LNCAP (cell line): ENCODE results near the gene LRP10.

Source experiments
- CTCF ChIP-seq: fragments of 450-650 bp; IDR thresholded peaks from 2 replicates; pipeline ENCODE4 v1.5.1; 2017; ENCODE audit warnings: mild to moderate bottlenecking

Gene LRP10

DNA sequence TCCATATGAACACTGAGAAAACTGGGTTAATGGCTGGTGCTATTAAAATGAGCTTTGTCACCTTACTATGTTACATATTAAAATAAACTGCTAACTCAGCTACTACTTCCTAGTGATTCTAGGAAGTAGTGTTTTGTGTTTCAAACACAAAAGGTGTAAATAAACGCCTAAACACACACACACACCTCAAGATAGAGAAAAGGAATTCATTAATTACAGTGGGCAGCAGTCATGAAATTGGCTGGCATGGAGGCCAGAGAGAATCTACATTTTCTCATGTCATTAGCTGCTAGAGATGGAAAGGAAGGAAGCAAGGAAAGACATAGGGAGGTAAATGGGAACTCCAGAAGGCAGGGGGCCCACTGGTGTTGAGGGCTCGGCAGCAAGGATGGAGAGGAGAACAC, 58.4 kb downstream of the LRP10 start:
- TF ChIP-seq CTCF = no peak
